Measurements from ENCODE around the gene SLC49A3. TPM values are rescaled to one million over a fixed set of nuclear protein-coding genes. Genes with fewer than 3 reads are reported as not detected.

The SLC49A3 gene
- total RNA-seq, 1 donor, result 5.6 TPM

GRCh38 chr4:726235-726787 lies 37.4 kb upstream of the SLC49A3 start:
- H3K4me3 ChIP-seq (ENCODE audit: low read depth, low read length), result no peak overlapping the region
- peak; percentile 80 for DNase-seq (ENCODE audit: low read depth)
- TF ChIP-seq, protein P1, sequence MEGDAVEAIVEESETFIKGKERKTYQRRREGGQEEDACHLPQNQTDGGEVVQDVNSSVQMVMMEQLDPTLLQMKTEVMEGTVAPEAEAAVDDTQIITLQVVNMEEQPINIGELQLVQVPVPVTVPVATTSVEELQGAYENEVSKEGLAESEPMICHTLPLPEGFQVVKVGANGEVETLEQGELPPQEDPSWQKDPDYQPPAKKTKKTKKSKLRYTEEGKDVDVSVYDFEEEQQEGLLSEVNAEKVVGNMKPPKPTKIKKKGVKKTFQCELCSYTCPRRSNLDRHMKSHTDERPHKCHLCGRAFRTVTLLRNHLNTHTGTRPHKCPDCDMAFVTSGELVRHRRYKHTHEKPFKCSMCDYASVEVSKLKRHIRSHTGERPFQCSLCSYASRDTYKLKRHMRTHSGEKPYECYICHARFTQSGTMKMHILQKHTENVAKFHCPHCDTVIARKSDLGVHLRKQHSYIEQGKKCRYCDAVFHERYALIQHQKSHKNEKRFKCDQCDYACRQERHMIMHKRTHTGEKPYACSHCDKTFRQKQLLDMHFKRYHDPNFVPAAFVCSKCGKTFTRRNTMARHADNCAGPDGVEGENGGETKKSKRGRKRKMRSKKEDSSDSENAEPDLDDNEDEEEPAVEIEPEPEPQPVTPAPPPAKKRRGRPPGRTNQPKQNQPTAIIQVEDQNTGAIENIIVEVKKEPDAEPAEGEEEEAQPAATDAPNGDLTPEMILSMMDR (IDR thresholded peaks at IDR 0.05; ENCODE audit: insufficient read depth, low read length), result no peak

GRCh38 chr4:725391-726234 lies 36.7 kb upstream of the SLC49A3 start:
- H3K4me3 ChIP-seq (ENCODE audit: low read depth, low read length), result no peak overlapping the region
- DNase-seq (ENCODE audit: low read depth), result no peak
- TF ChIP-seq, protein P1 (IDR thresholded peaks at IDR 0.05; ENCODE audit: insufficient read depth, low read length), result no peak

DNA sequence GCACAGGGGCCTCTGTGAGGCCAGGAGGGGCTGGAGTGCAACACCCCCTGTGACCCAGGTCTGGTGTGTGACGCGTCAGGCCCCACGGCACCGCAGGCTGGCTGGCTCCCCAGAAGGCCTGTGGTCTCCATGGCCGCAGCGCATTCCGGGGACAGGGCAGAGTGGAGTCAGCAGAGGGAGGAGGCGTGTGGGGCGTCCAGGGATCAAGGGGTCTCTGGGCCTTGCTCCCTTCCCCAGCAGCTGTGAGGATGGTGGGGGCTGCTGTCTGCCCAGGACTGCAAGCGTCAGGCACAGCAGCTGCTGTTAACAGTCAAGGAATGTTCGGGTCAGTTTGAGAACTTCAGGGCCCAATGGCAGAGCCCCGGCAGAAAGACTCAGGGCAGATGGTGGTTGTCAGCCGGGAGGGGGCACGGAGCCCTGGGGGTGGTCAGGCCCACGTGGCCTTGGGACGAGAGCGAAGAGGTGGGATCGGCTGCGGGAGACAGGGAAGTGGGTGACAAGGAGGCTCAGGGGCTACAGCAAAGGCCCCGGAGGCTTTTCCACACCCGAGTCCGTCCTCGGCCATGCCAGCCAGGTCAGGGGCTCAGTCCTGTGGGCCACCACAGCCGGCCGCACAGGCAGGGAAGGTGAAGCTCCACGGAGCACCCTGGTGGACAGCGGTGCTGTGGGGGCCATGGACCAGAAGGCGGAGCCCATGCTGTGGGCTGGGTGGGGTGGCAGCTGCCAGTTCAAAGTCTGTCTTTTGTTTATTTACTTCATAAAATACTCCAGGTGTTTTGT lies 35.0 kb upstream of the SLC49A3 start:
- H3K4me3 ChIP-seq (ENCODE audit: low read depth, low read length), result no peak overlapping the region
- TF ChIP-seq, protein P1 (IDR thresholded peaks at IDR 0.05; ENCODE audit: insufficient read depth, low read length), result no peak
- DNase-seq (ENCODE audit: low read depth), result no peak

DNA sequence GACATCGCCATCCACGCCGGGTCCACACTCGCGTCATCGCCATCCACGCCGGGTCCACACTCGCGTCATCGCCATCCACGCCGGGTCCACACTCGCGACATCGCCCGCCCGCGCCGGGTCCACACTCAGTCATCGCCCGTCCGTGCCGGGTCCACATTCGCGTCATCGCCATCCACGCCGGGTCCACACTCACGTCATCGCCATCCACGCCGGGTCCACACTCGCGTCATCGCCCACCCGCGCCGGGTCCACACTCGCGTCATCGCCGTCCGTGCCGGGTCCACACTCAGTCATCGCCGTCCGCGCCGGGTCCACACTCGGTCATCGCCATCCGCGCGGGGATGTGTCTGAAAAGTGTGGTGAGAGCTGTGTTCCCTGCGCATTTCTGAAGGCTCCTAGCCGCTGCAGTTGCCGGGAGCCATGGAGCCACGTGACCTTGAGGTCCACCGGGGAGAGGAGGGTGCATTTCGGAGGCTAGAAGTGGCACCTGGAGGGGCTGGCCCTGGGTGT lies 34.0 kb upstream of the SLC49A3 start:
- no peak overlapping the region for H3K4me3 ChIP-seq (ENCODE audit: low read depth, low read length)
- TF ChIP-seq, protein P1 (IDR thresholded peaks at IDR 0.05; ENCODE audit: insufficient read depth, low read length), result no peak
- DNase-seq (ENCODE audit: low read depth), result no peak

- TF ChIP-seq, protein P1 (IDR thresholded peaks at IDR 0.05; ENCODE audit: insufficient read depth, low read length), result no peak
- H3K4me3 ChIP-seq (ENCODE audit: low read depth, low read length), result no peak overlapping the region
- DNase-seq (ENCODE audit: low read depth), result no peak
Measured at GRCh38 chr4:722169-722725, 33.3 kb upstream of the SLC49A3 start.
